ENCODE measurements around the gene MCRIP1.

Gene MCRIP1

DNA sequence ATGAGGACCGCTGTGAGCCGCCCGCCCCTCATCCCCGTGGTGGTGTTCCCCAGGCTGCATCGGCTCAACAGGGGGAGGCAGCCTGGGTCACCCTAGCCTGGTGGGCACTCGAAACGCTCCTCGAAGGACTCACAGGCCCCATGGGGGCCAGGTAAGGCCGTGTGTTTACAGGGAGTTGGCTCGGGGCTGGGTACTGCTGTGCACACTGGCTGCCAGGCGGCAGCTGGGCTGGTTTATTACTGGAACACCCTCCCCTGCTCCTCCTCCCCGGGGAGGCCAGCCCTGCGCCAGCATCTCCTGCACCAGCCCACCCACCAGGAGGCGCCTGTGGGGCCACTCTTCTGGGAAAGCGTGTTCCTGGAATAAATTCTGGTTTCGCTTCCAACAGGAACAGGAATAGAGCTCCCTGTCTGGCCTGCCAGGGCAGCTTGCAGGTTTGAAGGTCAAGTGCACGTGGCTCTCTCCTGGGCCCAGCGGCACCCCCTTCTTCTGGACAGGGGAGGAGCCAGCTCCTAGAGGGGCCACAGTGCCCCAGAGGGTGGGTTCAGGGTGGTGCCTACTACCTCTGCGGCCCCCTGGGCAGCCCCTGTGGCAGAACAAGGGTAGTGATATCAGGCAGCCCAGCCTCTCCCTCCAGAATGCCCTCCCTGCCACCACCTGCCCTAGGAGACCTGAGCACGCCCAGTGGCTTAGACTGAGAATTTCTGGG, 11.3 kb downstream of the MCRIP1 start:
- Histone ChIP-seq H3K27me3 (ENCODE audit: control insufficient read depth in 1 of 2, insufficient read depth in 1 of 2, low read length in 2 of 2) (peaks cover 6 to 23% of the 10 kb centered on the region in 2 experiments), H3K79me1 (replicated peaks; ENCODE audit: low read length, poor library complexity, severe bottlenecking) (peaks cover 29% of the 10 kb centered on the region), H2AK5ac (ENCODE audit: low read length, severe bottlenecking) (no peak overlapping the region), H3K9me3 (ENCODE audit: control insufficient read depth, low read length) (no peaks in the 10 kb centered on the region), H3K18ac (ENCODE audit: low read depth in 1 of 2, low read length in 2 of 2) (peak overlapping the region in 1 of 2 experiments; percentile 58), H3K23ac (ENCODE audit: low read length in 2 of 2) (no peak overlapping the region), H4K8ac (ENCODE audit: low read length) (peak overlapping the region; percentile 79), H2BK5ac (ENCODE audit: low read depth, low read length, poor library complexity, severe bottlenecking) (no peak overlapping the region), H3K4me1 (ENCODE audit: control insufficient read depth, insufficient read depth, low read depth, low read length) (peaks cover 14% of the 10 kb centered on the region), H2BK15ac (ENCODE audit: low read depth, poor library complexity, severe bottlenecking) (no peak overlapping the region), H3K4me2 (ENCODE audit: low read length, poor library complexity, severe bottlenecking) (no peak overlapping the region), H3K14ac (ENCODE audit: low read length in 2 of 2) (peak overlapping the region in 1 of 2 experiments; percentile 76), H3K36me3 (ENCODE audit: control insufficient read depth in 1 of 2, insufficient read depth in 2 of 2, low read depth in 1 of 2, low read length in 2 of 2) (peaks cover 10 to 57% of the 10 kb centered on the region in 2 experiments), H4K91ac (ENCODE audit: low read length) (peak overlapping the region; percentile 54), H2BK12ac (ENCODE audit: low read length in 2 of 2) (peak overlapping the region in 1 of 2 experiments; percentile 64), H3K27ac (ENCODE audit: low read length, poor library complexity, severe bottlenecking) (no peak overlapping the region), H2AFZ (ENCODE audit: low read depth, low read length) (no peak overlapping the region), H3K9ac (ENCODE audit: low read length) (no peak overlapping the region), H3K4ac (ENCODE audit: low read depth in 1 of 2, low read length in 2 of 2) (peak overlapping the region in 1 of 2 experiments; percentile 24), H3K4me3 (ENCODE audit: insufficient read depth in 1 of 2, low read depth in 1 of 2, low read length in 2 of 2) (no peak overlapping the region), H2BK120ac (ENCODE audit: low read depth, low read length) (no peak overlapping the region)
- WGBS = 82% methylated on average over 20 of the region's 20 CpGs
- peak; percentile 76 for DNase-seq

DNA sequence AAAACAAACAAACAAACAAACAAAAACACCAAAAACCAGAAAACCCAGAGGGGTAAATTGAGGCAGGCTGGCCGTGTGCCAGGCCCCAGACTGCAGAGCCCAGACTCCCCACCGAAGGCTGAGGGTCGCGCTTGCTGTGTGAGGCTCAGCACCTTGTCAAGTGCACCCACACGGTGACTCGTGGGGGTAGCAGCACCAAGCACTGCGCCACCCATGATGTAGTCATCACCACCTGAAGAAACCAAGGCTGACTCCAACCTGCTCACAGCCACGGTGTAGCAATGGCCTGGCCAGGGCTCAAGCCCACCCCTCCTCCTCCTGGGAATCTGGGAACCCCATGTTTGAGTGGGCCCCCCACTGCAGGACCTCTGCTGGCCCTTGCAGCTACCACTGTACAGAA, 11.9 kb downstream of the MCRIP1 start:
- H2BK15ac ChIP-seq (ENCODE audit: low read depth, poor library complexity, severe bottlenecking) = no peak overlapping the region
- peaks cover 28% of the 10 kb centered on the region for H3K79me1 ChIP-seq (replicated peaks; ENCODE audit: low read length, poor library complexity, severe bottlenecking)
- peak overlapping the region; percentile 54 for H4K91ac ChIP-seq (ENCODE audit: low read length)
- H3K27me3 ChIP-seq (ENCODE audit: control insufficient read depth in 1 of 2, insufficient read depth in 1 of 2, low read length in 2 of 2) = peaks cover 6 to 26% of the 10 kb centered on the region in 2 experiments
- peak overlapping the region in 1 of 2 experiments; percentile 76 for H3K14ac ChIP-seq (ENCODE audit: low read length in 2 of 2)
- no peak overlapping the region for H3K9ac ChIP-seq (ENCODE audit: low read length)
- H2BK5ac ChIP-seq (ENCODE audit: low read depth, low read length, poor library complexity, severe bottlenecking) = no peak overlapping the region
- H3K9me3 ChIP-seq (ENCODE audit: control insufficient read depth, low read length) = no peaks in the 10 kb centered on the region
- H3K36me3 ChIP-seq (ENCODE audit: control insufficient read depth in 1 of 2, insufficient read depth in 2 of 2, low read depth in 1 of 2, low read length in 2 of 2) = peaks cover 10 to 55% of the 10 kb centered on the region in 2 experiments
- H3K4me2 ChIP-seq (ENCODE audit: low read length, poor library complexity, severe bottlenecking) = no peak overlapping the region
- H3K4me3 ChIP-seq (ENCODE audit: insufficient read depth in 1 of 2, low read depth in 1 of 2, low read length in 2 of 2) = peak overlapping the region in 1 of 2 experiments; percentile 7
- WGBS = 95% methylated on average over 8 of the region's 8 CpGs
- no peak overlapping the region for H3K27ac ChIP-seq (ENCODE audit: low read length, poor library complexity, severe bottlenecking)
- H2BK12ac ChIP-seq (ENCODE audit: low read length in 2 of 2) = peak overlapping the region in 1 of 2 experiments; percentile 64
- H3K4me1 ChIP-seq (ENCODE audit: control insufficient read depth, insufficient read depth, low read depth, low read length) = peaks cover 14% of the 10 kb centered on the region
- H2AFZ ChIP-seq (ENCODE audit: low read depth, low read length) = no peak overlapping the region
- peak overlapping the region; percentile 79 for H4K8ac ChIP-seq (ENCODE audit: low read length)
- DNase-seq = no peak
- no peak overlapping the region for H2AK5ac ChIP-seq (ENCODE audit: low read length, severe bottlenecking)
- H3K23ac ChIP-seq (ENCODE audit: low read length in 2 of 2) = no peak overlapping the region
- no peak overlapping the region for H2BK120ac ChIP-seq (ENCODE audit: low read depth, low read length)
- H3K18ac ChIP-seq (ENCODE audit: low read depth in 1 of 2, low read length in 2 of 2) = peak overlapping the region in 1 of 2 experiments; percentile 54
- peak overlapping the region in 1 of 2 experiments; percentile 13 for H3K4ac ChIP-seq (ENCODE audit: low read depth in 1 of 2, low read length in 2 of 2)

DNA sequence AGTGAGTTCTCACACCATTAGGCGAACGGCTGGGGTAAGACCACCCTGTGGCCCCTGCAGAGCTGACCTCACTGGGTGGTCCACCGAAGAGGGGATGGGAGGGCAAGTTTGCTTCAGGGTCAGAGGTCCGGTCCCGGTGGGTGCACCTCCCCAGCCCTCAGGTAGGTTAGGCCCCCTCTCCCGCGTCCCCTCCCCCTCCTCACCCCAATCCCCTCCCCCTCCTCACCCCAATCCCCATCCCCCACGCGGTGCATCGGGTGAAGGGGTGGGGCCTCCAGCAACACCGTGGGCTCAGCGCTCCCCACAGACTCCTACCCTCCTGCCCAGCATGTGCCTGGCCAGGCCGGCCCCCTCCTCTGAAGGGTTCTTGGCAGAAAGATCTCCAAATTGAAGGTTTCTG, 13.4 kb downstream of the MCRIP1 start:
- Histone ChIP-seq H3K23ac (ENCODE audit: low read length in 2 of 2) (no peak overlapping the region), H2BK15ac (ENCODE audit: low read depth, poor library complexity, severe bottlenecking) (no peak overlapping the region), H3K4me3 (ENCODE audit: insufficient read depth in 1 of 2, low read depth in 1 of 2, low read length in 2 of 2) (no peak overlapping the region), H3K79me1 (replicated peaks; ENCODE audit: low read length, poor library complexity, severe bottlenecking) (peaks cover 14% of the 10 kb centered on the region), H2AFZ (ENCODE audit: low read depth, low read length) (no peak overlapping the region), H3K9me3 (ENCODE audit: control insufficient read depth, low read length) (no peaks in the 10 kb centered on the region), H3K14ac (ENCODE audit: low read length in 2 of 2) (no peak overlapping the region), H3K4ac (ENCODE audit: low read depth in 1 of 2, low read length in 2 of 2) (no peak overlapping the region), H3K27ac (ENCODE audit: low read length, poor library complexity, severe bottlenecking) (no peak overlapping the region), H2BK12ac (ENCODE audit: low read length in 2 of 2) (no peak overlapping the region), H4K91ac (ENCODE audit: low read length) (no peak overlapping the region), H3K4me1 (ENCODE audit: control insufficient read depth, insufficient read depth, low read depth, low read length) (peaks cover 22% of the 10 kb centered on the region), H3K4me2 (ENCODE audit: low read length, poor library complexity, severe bottlenecking) (no peak overlapping the region), H3K36me3 (ENCODE audit: control insufficient read depth in 1 of 2, insufficient read depth in 2 of 2, low read depth in 1 of 2, low read length in 2 of 2) (peaks cover 8 to 40% of the 10 kb centered on the region in 2 experiments), H3K27me3 (ENCODE audit: control insufficient read depth in 1 of 2, insufficient read depth in 1 of 2, low read length in 2 of 2) (peaks cover 6 to 38% of the 10 kb centered on the region in 2 experiments), H3K18ac (ENCODE audit: low read depth in 1 of 2, low read length in 2 of 2) (no peak overlapping the region), H3K9ac (ENCODE audit: low read length) (no peak overlapping the region), H2BK5ac (ENCODE audit: low read depth, low read length, poor library complexity, severe bottlenecking) (no peak overlapping the region), H2AK5ac (ENCODE audit: low read length, severe bottlenecking) (no peak overlapping the region), H2BK120ac (ENCODE audit: low read depth, low read length) (no peak overlapping the region), H4K8ac (ENCODE audit: low read length) (no peak overlapping the region)
- no peak for DNase-seq
- WGBS = 65% methylated on average over 13 of the region's 13 CpGs

DNA sequence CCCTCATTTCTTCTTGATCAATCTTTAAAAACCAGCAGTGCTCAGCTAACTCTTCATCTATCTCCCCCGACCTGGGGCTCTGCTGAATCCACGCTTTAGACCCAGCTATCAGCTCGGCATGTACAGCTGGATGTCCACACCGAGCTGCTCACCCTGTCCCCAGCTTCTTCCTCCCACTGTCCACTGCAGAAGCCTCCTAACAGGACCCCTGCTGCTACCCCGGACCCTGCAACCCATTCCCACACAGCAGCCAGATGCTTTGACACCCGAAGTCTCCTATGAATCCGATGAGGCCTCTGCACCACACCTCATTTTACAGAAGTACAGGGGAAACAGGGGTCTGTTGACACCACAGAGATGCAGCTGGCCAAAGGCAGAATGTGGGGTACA, 15.3 kb downstream of the MCRIP1 start:
- Histone ChIP-seq H3K27me3 (ENCODE audit: control insufficient read depth in 1 of 2, insufficient read depth in 1 of 2, low read length in 2 of 2) (peaks cover 6 to 52% of the 10 kb centered on the region in 2 experiments), H2BK120ac (ENCODE audit: low read depth, low read length) (no peak overlapping the region), H3K4ac (ENCODE audit: low read depth in 1 of 2, low read length in 2 of 2) (peak overlapping the region in 1 of 2 experiments; percentile 18), H2AK5ac (ENCODE audit: low read length, severe bottlenecking) (no peak overlapping the region), H3K36me3 (ENCODE audit: control insufficient read depth in 1 of 2, insufficient read depth in 2 of 2, low read depth in 1 of 2, low read length in 2 of 2) (peaks cover 5 to 21% of the 10 kb centered on the region in 2 experiments), H3K4me3 (ENCODE audit: insufficient read depth in 1 of 2, low read depth in 1 of 2, low read length in 2 of 2) (no peak overlapping the region), H3K23ac (ENCODE audit: low read length in 2 of 2) (no peak overlapping the region), H3K79me1 (replicated peaks; ENCODE audit: low read length, poor library complexity, severe bottlenecking) (peaks cover 3% of the 10 kb centered on the region), H3K4me2 (ENCODE audit: low read length, poor library complexity, severe bottlenecking) (no peak overlapping the region), H2BK12ac (ENCODE audit: low read length in 2 of 2) (no peak overlapping the region), H3K27ac (ENCODE audit: low read length, poor library complexity, severe bottlenecking) (no peak overlapping the region), H3K9ac (ENCODE audit: low read length) (no peak overlapping the region), H3K18ac (ENCODE audit: low read depth in 1 of 2, low read length in 2 of 2) (no peak overlapping the region), H2BK15ac (ENCODE audit: low read depth, poor library complexity, severe bottlenecking) (no peak overlapping the region), H3K4me1 (ENCODE audit: control insufficient read depth, insufficient read depth, low read depth, low read length) (peaks cover 23% of the 10 kb centered on the region), H3K9me3 (ENCODE audit: control insufficient read depth, low read length) (no peaks in the 10 kb centered on the region), H4K91ac (ENCODE audit: low read length) (no peak overlapping the region), H2AFZ (ENCODE audit: low read depth, low read length) (no peak overlapping the region), H4K8ac (ENCODE audit: low read length) (no peak overlapping the region), H2BK5ac (ENCODE audit: low read depth, low read length, poor library complexity, severe bottlenecking) (no peak overlapping the region), H3K14ac (ENCODE audit: low read length in 2 of 2) (no peak overlapping the region)
- 74% methylated on average over 7 of the region's 7 CpGs for WGBS
- no peak for DNase-seq
